Gastroesophageal sphincter (tissue), 3 donors: ENCODE results near the gene DLL1.

Source experiments
- EP300 ChIP-seq: sonication (generic); formaldehyde crosslinking; IDR thresholded peaks from one replicate; pipeline ENCODE4 v1.6.1; 2017; ENCODE audit warnings: antibody characterized with exemption, mild to moderate bottlenecking
- POLR2A ChIP-seq, 2 donors: fragments of 450-650 bp; IDR thresholded peaks; one replicate each; pipeline ENCODE4 v1.6.1; 2017; ENCODE audit warnings: antibody characterized with exemption in 2 of 2, mild to moderate bottlenecking in 2 of 2, moderate library complexity in 1 of 2
- POLR2AphosphoS5 ChIP-seq: sonication (generic); formaldehyde crosslinking; IDR thresholded peaks from one replicate; pipeline ENCODE4 v1.6.1; 2017; ENCODE audit warnings: antibody characterized with exemption
- TF ChIP-seq, protein P1 (sequence below), 4 experiments: fragments of 200-600 bp in 2 of 4; fragments of 450-650 bp in 2 of 4; sonication (generic) in 1 of 4; IDR thresholded peaks; one replicate each; pipeline ENCODE4 v1.5.1; 2017 to 2019; ENCODE audit warnings: antibody characterized with exemption in 4 of 4, mild to moderate bottlenecking in 2 of 4, moderate library complexity in 2 of 4

DNA sequence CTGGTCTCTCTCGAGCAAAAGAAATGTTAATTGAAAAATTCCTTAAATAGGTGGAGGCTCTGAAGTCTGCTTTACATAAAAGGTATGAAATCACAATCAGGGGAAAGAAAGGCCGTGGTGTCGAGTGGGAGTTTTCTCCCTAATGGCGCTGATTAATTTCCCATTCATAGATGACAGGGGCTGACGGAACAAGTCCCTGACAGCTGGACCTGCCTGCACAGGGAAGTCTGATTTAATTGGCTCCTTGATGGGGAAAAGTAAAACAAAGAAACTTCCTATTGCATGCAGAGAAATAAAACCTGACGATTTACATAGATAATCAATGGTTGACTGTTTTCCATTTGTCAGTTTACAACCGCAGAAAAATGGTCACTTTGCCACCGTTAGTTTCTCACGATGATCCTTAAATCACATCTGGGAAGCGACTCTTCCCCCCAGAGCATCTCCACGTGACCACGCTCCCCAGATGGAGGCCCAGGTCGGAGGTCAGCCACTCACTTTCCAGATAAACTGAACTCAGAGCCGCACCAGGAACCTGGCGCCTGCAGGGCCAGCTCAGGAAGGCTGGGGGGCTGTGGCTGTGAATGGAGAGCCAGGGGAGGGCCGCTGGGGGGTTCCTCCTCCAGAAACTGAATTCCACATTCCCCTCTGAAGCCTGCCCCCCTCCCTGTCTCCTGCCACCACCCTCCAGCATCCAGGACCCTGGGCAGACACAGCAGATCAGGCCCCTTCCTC is 55.3 kb downstream of the DLL1 start:
- TF ChIP-seq, protein P1, sequence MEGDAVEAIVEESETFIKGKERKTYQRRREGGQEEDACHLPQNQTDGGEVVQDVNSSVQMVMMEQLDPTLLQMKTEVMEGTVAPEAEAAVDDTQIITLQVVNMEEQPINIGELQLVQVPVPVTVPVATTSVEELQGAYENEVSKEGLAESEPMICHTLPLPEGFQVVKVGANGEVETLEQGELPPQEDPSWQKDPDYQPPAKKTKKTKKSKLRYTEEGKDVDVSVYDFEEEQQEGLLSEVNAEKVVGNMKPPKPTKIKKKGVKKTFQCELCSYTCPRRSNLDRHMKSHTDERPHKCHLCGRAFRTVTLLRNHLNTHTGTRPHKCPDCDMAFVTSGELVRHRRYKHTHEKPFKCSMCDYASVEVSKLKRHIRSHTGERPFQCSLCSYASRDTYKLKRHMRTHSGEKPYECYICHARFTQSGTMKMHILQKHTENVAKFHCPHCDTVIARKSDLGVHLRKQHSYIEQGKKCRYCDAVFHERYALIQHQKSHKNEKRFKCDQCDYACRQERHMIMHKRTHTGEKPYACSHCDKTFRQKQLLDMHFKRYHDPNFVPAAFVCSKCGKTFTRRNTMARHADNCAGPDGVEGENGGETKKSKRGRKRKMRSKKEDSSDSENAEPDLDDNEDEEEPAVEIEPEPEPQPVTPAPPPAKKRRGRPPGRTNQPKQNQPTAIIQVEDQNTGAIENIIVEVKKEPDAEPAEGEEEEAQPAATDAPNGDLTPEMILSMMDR (IDR thresholded peaks at IDR 0.05): no peak
- no peak for TF ChIP-seq POLR2AphosphoS5
- no peak for TF ChIP-seq EP300
- no peak for TF ChIP-seq POLR2A (IDR thresholded peaks at IDR 0.05)
